Measurements from ENCODE around the gene NOTCH4.
A peak's percentile ranks its signal among the peaks of the same experiment; 100 is the strongest.

The NOTCH4 gene

DNA sequence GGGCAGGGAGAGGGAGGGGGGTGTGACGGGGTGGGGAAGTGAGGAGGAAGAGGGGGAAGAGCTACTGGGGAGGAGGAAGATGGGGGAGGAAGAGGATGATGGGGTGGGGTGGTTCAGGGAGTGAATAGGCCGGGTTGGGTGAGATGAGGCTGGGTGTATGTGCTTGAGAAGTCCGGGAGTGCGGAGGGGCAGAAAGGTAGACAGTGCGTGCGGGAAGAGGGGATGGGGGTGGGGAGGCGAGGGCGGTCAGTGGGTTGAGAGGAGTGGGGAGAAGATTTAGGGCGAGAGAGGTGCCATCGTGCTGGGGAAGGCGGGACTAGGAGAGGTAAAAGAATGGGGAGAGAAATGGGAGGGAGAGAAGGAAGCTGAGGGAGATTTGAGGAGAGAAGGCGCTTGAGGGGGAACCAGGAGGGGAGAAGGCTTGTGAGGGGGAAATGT, 30.9 kb upstream of the NOTCH4 start:
- Histone ChIP-seq H3K4me3 (ENCODE audit: low read depth, low read length) (no peak overlapping the region), H3K36me3 (no peaks in the 10 kb centered on the region), H3K27ac (no peak overlapping the region), H3K9me3 (ENCODE audit: severe bottlenecking) (peaks cover 19% of the 10 kb centered on the region), H3K27me3 (ENCODE audit: insufficient read depth, low read depth, severe bottlenecking) (peaks cover 48% of the 10 kb centered on the region)
- no peak for DNase-seq
- TF ChIP-seq, protein P1, sequence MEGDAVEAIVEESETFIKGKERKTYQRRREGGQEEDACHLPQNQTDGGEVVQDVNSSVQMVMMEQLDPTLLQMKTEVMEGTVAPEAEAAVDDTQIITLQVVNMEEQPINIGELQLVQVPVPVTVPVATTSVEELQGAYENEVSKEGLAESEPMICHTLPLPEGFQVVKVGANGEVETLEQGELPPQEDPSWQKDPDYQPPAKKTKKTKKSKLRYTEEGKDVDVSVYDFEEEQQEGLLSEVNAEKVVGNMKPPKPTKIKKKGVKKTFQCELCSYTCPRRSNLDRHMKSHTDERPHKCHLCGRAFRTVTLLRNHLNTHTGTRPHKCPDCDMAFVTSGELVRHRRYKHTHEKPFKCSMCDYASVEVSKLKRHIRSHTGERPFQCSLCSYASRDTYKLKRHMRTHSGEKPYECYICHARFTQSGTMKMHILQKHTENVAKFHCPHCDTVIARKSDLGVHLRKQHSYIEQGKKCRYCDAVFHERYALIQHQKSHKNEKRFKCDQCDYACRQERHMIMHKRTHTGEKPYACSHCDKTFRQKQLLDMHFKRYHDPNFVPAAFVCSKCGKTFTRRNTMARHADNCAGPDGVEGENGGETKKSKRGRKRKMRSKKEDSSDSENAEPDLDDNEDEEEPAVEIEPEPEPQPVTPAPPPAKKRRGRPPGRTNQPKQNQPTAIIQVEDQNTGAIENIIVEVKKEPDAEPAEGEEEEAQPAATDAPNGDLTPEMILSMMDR (IDR thresholded peaks at IDR 0.05; ENCODE audit: low read depth, low read length) = no peak

GRCh38 chr6:32252331-32253009, 28.6 kb upstream of the NOTCH4 start:
- Histone ChIP-seq H3K27me3 (ENCODE audit: insufficient read depth, low read depth, severe bottlenecking) (peaks cover 35% of the 10 kb centered on the region), H3K9me3 (ENCODE audit: severe bottlenecking) (peaks cover 20% of the 10 kb centered on the region), H3K27ac (no peak overlapping the region), H3K36me3 (no peaks in the 10 kb centered on the region), H3K4me3 (ENCODE audit: low read depth, low read length) (no peak overlapping the region)
- DNase-seq = no peak
- TF ChIP-seq, protein P1 (IDR thresholded peaks at IDR 0.05; ENCODE audit: low read depth, low read length) = no peak

GRCh38 chr6:32249262-32249661, 25.4 kb upstream of the NOTCH4 start:
- H3K4me3 ChIP-seq (ENCODE audit: low read depth, low read length) = no peak overlapping the region
- no peak for DNase-seq

DNA sequence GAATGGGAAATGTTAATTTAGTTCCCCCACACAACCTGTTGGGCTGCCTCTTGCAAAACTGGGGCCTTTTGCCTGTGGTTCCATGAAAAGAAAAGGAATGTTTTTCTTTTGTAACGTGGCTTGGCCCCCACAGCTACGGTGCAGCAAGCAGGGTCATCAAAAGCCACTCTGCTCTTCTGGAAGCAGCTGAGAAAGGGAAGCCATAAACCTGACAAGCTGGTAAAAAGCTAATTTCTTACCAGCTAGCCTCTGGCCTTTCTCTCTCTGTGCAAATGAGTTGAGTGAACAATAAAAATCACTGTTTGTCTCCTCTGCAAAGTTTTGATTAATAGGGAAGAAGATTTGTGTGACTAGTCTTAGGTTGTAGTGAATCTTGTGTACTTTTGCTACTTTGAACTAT, 23.5 kb upstream of the NOTCH4 start:
- peaks cover 9% of the 10 kb centered on the region for H3K27me3 ChIP-seq (ENCODE audit: insufficient read depth, low read depth, severe bottlenecking)
- H3K36me3 ChIP-seq = no peaks in the 10 kb centered on the region
- no peak overlapping the region for H3K27ac ChIP-seq
- no peak for DNase-seq
- peaks cover 16% of the 10 kb centered on the region for H3K9me3 ChIP-seq (ENCODE audit: severe bottlenecking)
- H3K4me3 ChIP-seq (ENCODE audit: low read depth, low read length) = no peak overlapping the region
- TF ChIP-seq, protein P1 (IDR thresholded peaks at IDR 0.05; ENCODE audit: low read depth, low read length) = no peak

More at GRCh38 chr6:32249262-32249661, 25.4 kb upstream of the NOTCH4 start:
- H3K36me3 ChIP-seq = no peaks in the 10 kb centered on the region
- peaks cover 16% of the 10 kb centered on the region for H3K9me3 ChIP-seq (ENCODE audit: severe bottlenecking)
- no peak overlapping the region for H3K27ac ChIP-seq
- peaks cover 22% of the 10 kb centered on the region for H3K27me3 ChIP-seq (ENCODE audit: insufficient read depth, low read depth, severe bottlenecking)
- TF ChIP-seq, protein P1 (IDR thresholded peaks at IDR 0.05; ENCODE audit: low read depth, low read length) = no peak

- TF ChIP-seq, protein P1 (IDR thresholded peaks at IDR 0.05; ENCODE audit: low read depth, low read length) = peak; percentile 94
- H3K27ac ChIP-seq = no peak overlapping the region
- no peaks in the 10 kb centered on the region for H3K36me3 ChIP-seq
- DNase-seq = peak; percentile 96
- no peaks in the 10 kb centered on the region for H3K27me3 ChIP-seq (ENCODE audit: insufficient read depth, low read depth, severe bottlenecking)
- H3K4me3 ChIP-seq (ENCODE audit: low read depth, low read length) = peak overlapping the region; percentile 11; the same call in 1 of the 2 replicates
- H3K9me3 ChIP-seq (ENCODE audit: severe bottlenecking) = peaks cover 16% of the 10 kb centered on the region
Observed at GRCh38 chr6:32244946-32245398, 21.1 kb upstream of the NOTCH4 start.

All from WERI-Rb-1 (cell line).